H1 (cell line): ENCODE measurements around the gene ABI2. TPM values are rescaled to one million over a fixed set of nuclear protein-coding genes. Genes with fewer than 3 reads are reported as not detected.

Source experiments
- CTCF ChIA-PET: fragments of 300-600 bp; sonication (Branson Sonifier 250); formaldehyde crosslinking; loops from one replicate; lab custom pipeline; 2021; ENCODE audit not compliant: partially characterized antibody; lab: Charles Lee
- POLR2A ChIA-PET: fragments of 300-600 bp; sonication (Branson Sonifier 250); formaldehyde crosslinking; loops from one replicate; lab custom pipeline; 2021; ENCODE audit warnings: inconsistent platforms; ENCODE audit not compliant: partially characterized antibody; lab: Charles Lee
- DNase-seq, 2 experiments: peaks; one replicate each; pipeline versions ENCODE4 v3.0.0 to v3.0.0-alpha.2; 2010 to 2022; ENCODE audit warnings: low spot score in 2 of 2, low read depth in 1 of 2, mixed read lengths in 1 of 2
- FAIRE-seq: peaks from 2 replicates; lab custom pipeline; 2011; peaks lifted over from hg19 to GRCh38; lab: Jason Lieb, UNC
- H2AFZ ChIP-seq: 2 replicates; pipeline ENCODE4 v1.8.1; 2012; ENCODE audit warnings: low read length, inconsistent platforms
- H2AK5ac ChIP-seq: 2 replicates; pipeline ENCODE4 v1.6.1; 2013; ENCODE audit warnings: low read depth, low read length
- H2BK120ac ChIP-seq: replicated peaks from 2 replicates; pipeline ENCODE3; 2013; ENCODE audit warnings: low read depth, low read length, inconsistent platforms
- H2BK12ac ChIP-seq: 2 replicates; pipeline ENCODE4 v1.6.1; 2013; ENCODE audit warnings: low read depth, low read length
- H2BK15ac ChIP-seq: 2 replicates; pipeline ENCODE4 v1.6.1; 2013; ENCODE audit warnings: low read length
- H2BK20ac ChIP-seq: 2 replicates; pipeline ENCODE4 v1.6.1; 2013; ENCODE audit warnings: low read length
- H2BK5ac ChIP-seq: 2 replicates; pipeline ENCODE4 v1.6.1; 2013; ENCODE audit warnings: low read depth, low read length
- H3K14ac ChIP-seq: 2 replicates; pipeline ENCODE4 v1.6.1; 2013; ENCODE audit warnings: inconsistent platforms; ENCODE audit not compliant: insufficient read length
- H3K18ac ChIP-seq: 2 replicates; pipeline ENCODE4 v1.6.1; 2013; ENCODE audit warnings: low read length; ENCODE audit errors: extremely low read depth
- H3K23ac ChIP-seq: 2 replicates; pipeline ENCODE4 v1.6.1; 2013; ENCODE audit warnings: inconsistent platforms; ENCODE audit not compliant: insufficient read length
- H3K23me2 ChIP-seq: 2 replicates; pipeline ENCODE4 v1.6.1; 2013; ENCODE audit warnings: low read depth, low read length
- H3K27ac ChIP-seq: 2 replicates; pipeline ENCODE4 v1.6.1; 2011; ENCODE audit warnings: low read depth, low read length, inconsistent platforms
- H3K27me3 ChIP-seq, 4 experiments: replicated peaks in 1 of 4; 1 replicate in 1 of 4; 2 replicates in 3 of 4; pipeline versions ENCODE4 v1.6.1 to v1.8.1; 2011 to 2013; ENCODE audit warnings: low read length in 3 of 4, mild to moderate bottlenecking in 3 of 4, inconsistent platforms in 2 of 4, mixed read lengths in 2 of 4, moderate library complexity in 1 of 4; ENCODE audit not compliant: control insufficient read depth in 3 of 4, insufficient read depth in 3 of 4; ENCODE audit errors: extremely low read depth in 1 of 4
- H3K36me3 ChIP-seq, 4 experiments: 2 replicates each; pipeline versions ENCODE4 v1.6.1 to v1.8.1; 2011 to 2013; ENCODE audit warnings: mild to moderate bottlenecking in 4 of 4, low read length in 3 of 4, moderate library complexity in 2 of 4, control low read depth in 1 of 4, inconsistent platforms in 1 of 4; ENCODE audit not compliant: insufficient read depth in 4 of 4, control insufficient read depth in 2 of 4
- H3K4ac ChIP-seq: replicated peaks from 2 replicates; pipeline ENCODE3; 2013; ENCODE audit warnings: low read length, low read depth, mixed read lengths, inconsistent platforms; ENCODE audit not compliant: insufficient read length
- H3K4me1 ChIP-seq, 4 experiments: replicated peaks in 1 of 4; 1 replicate in 1 of 4; 2 replicates in 3 of 4; pipeline versions ENCODE4 v1.6.1 to v1.8.1; 2011 to 2013; ENCODE audit warnings: low read length in 3 of 4, inconsistent platforms in 2 of 4, mixed read lengths in 1 of 4; ENCODE audit not compliant: insufficient read depth in 4 of 4, control insufficient read depth in 3 of 4
- H3K4me2 ChIP-seq, 2 experiments: 2 replicates each; pipeline versions ENCODE4 v1.6.1 to v1.8.1; 2011 to 2013; ENCODE audit warnings: low read depth in 2 of 2, low read length in 2 of 2, control low read depth in 1 of 2, inconsistent platforms in 1 of 2, mild to moderate bottlenecking in 1 of 2; ENCODE audit not compliant: insufficient read depth in 1 of 2
- H3K4me3 ChIP-seq, 4 experiments: fragments of 200-600, 300-600 bp in 1 of 4; sonication (generic), shearing (Covaris generic), sonication (Bioruptor Twin) in 1 of 4; 2 replicates each; pipeline versions ENCODE4 v1.5.1 to v1.8.1; 2011 to 2016; ENCODE audit warnings: low read length in 4 of 4, low read depth in 3 of 4, control low read depth in 2 of 4, inconsistent platforms in 2 of 4, mild to moderate bottlenecking in 2 of 4, mixed read lengths in 1 of 4, moderate library complexity in 1 of 4; ENCODE audit not compliant: insufficient read depth in 2 of 4; ENCODE audit errors: extremely low read depth in 1 of 4
- H3K56ac ChIP-seq: replicated peaks from 2 replicates; pipeline ENCODE3; 2013; ENCODE audit warnings: low read depth, mild to moderate bottlenecking, mixed read lengths, low read length, inconsistent platforms; ENCODE audit not compliant: insufficient read length
- H3K79me1 ChIP-seq: 2 replicates; pipeline ENCODE4 v1.6.1; 2013; ENCODE audit warnings: low read depth, low read length, control low read depth
- H3K79me2 ChIP-seq, 2 experiments: 2 replicates each; pipeline versions ENCODE4 v1.6.1 to v1.8.1; 2012 to 2013; ENCODE audit warnings: low read length in 2 of 2, mild to moderate bottlenecking in 2 of 2, inconsistent platforms in 1 of 2; ENCODE audit not compliant: insufficient read depth in 2 of 2, control insufficient read depth in 1 of 2
- H3K9ac ChIP-seq, 4 experiments: replicated peaks in 1 of 4; 1 replicate in 1 of 4; 2 replicates in 3 of 4; pipeline versions ENCODE4 v1.6.1 to v1.8.1; 2011 to 2013; ENCODE audit warnings: low read depth in 3 of 4, low read length in 3 of 4, control low read depth in 2 of 4, mild to moderate bottlenecking in 2 of 4, moderate library complexity in 2 of 4, inconsistent platforms in 1 of 4; ENCODE audit errors: extremely low read depth in 1 of 4
- H3K9me3 ChIP-seq, 2 experiments: 2 replicates each; pipeline versions ENCODE4 v1.6.1 to v1.8.1; 2012 to 2013; ENCODE audit warnings: mild to moderate bottlenecking in 2 of 2, moderate library complexity in 2 of 2, control low read depth in 1 of 2, inconsistent platforms in 1 of 2, low read depth in 1 of 2, low read length in 1 of 2, mixed read lengths in 1 of 2; ENCODE audit not compliant: insufficient read depth in 2 of 2
- H4K20me1 ChIP-seq, 2 experiments: replicated peaks in 1 of 2; 2 replicates each; pipeline versions ENCODE3 to v1.8.1; 2011 to 2013; ENCODE audit warnings: inconsistent platforms in 2 of 2, low read length in 2 of 2, mild to moderate bottlenecking in 1 of 2; ENCODE audit not compliant: insufficient read depth in 2 of 2, control insufficient read depth in 1 of 2
- H4K5ac ChIP-seq: 2 replicates; pipeline ENCODE4 v1.6.1; 2013; ENCODE audit warnings: low read length, low read depth, mixed read lengths, inconsistent platforms; ENCODE audit not compliant: insufficient read length
- H4K8ac ChIP-seq: 2 replicates; pipeline ENCODE4 v1.8.0; 2013; ENCODE audit warnings: mild to moderate bottlenecking, moderate library complexity, low read length, inconsistent platforms; ENCODE audit not compliant: insufficient read depth; ENCODE audit errors: extremely low read depth
- H4K91ac ChIP-seq: replicated peaks from 2 replicates; pipeline ENCODE3; 2013; ENCODE audit warnings: low read length, mixed read lengths, inconsistent platforms; ENCODE audit not compliant: insufficient read length
- GTF2F1 ChIP-seq: IDR thresholded peaks from 2 replicates; pipeline ENCODE4 v1.6.1; 2012; ENCODE audit warnings: low read depth, low read length, improper control_type of control experiment, borderline replicate concordance
- WGBS, 2 experiments: shearing (Covaris generic) in 1 of 2; methylation state at CpG; one replicate each; pipeline versions ENCODE4 v1.1.6 to v1.1.7; 2013 to 2015; ENCODE audit warnings: low lambda C conversion rate in 2 of 2, mixed read lengths in 2 of 2, inconsistent platforms in 1 of 2, low coverage in 1 of 2, missing lambda C conversion rate in 1 of 2; ENCODE audit not compliant: insufficient replicate concordance in 2 of 2, insufficient coverage in 1 of 2, insufficient read length in 1 of 2; ENCODE audit errors: extremely low coverage in 1 of 2, missing lambda C conversion rate in 1 of 2; 5-methylcytosine and 5-hydroxymethylcytosine counted together
- polyA plus RNA-seq, 7 experiments: library from polyadenylated mRNA; depleted of rRNA in 3 of 7; stranded (reverse) in 5 of 7; unstranded in 2 of 7; fragments of >200 nt in 5 of 7; fragments of 200-250 nt in 2 of 7; gene quantifications; 1 replicate in 5 of 7; 2 replicates in 1 of 7; 4 replicates in 1 of 7; pipeline versions ENCODE4 v1.2.1 to v1.2.3, GENCODE V29; 2011 to 2013; ENCODE audit warnings: missing spikeins in 2 of 7, mixed read lengths in 2 of 7
- total RNA-seq: library from RNA; stranded (reverse); fragmentation: NEBNext Ultra II Directional; extraction: Animal tissue kit (Norgen Biotek cat#: 25700); gene quantifications from 2 replicates; pipeline ENCODE4 v1.2.1, GENCODE V29; 2021

The ABI2 gene
- total and polyA plus RNA-seq, 2 of the 8 experiments (the other 6 are each of a cell fraction or from before 2014, with no cell fraction given): 62.3 to 118 TPM

GRCh38 chr2:203379156-203379555, 51.0 kb downstream of the ABI2 start:
- Histone ChIP-seq H3K56ac (no peak overlapping the region), H3K27me3 (no peaks in the 10 kb centered on the region), H3K23ac (no peak overlapping the region), H2AFZ (no peak overlapping the region), H3K9ac (no peak overlapping the region), H3K4ac (no peak overlapping the region), H3K23me2 (no peaks in the 10 kb centered on the region), H2BK20ac (no peak overlapping the region), H3K18ac (no peak overlapping the region), H2BK15ac (no peak overlapping the region), H3K4me2 (no peak overlapping the region), H2BK12ac (no peak overlapping the region), H3K4me1 (no peaks in the 10 kb centered on the region), H4K8ac (no peak overlapping the region), H3K27ac (no peak overlapping the region), H4K20me1 (no peaks in the 10 kb centered on the region), H3K14ac (no peak overlapping the region), H3K79me1 (no peaks in the 10 kb centered on the region), H2AK5ac (no peak overlapping the region), H3K79me2 (peaks cover 0 to 27% of the 10 kb centered on the region in 2 experiments; a peak in 2 of 4 replicates), H3K9me3 (no peaks in the 10 kb centered on the region), H4K5ac (no peak overlapping the region), H2BK120ac (no peak overlapping the region), H3K36me3 (peaks cover 0 to 8% (median 2%) of the 10 kb centered on the region in 4 experiments; a peak in 3 of 8 replicates), H3K4me3 (no peak overlapping the region), H2BK5ac (no peak overlapping the region), H4K91ac (no peak overlapping the region)
- ChIA-PET CTCF (interaction anchor here (1.6 kb wide), 2 partner anchors 9 to 21 kb away, joined by 3 to 4 read pairs; no protein-coding TSS in a partner anchor), POLR2A (interaction anchor here (1.2 kb wide), 1 partner anchor 51 kb away, joined by 4 read pairs; the partner anchor contains the start of gene ABI2)
- TF ChIP-seq GTF2F1: no peak
- WGBS, 2 experiments: 100% methylated on average over 3 of the region's 3 CpGs; no CpG with 5 or more reads in 1 of the 2 experiments
- FAIRE-seq (no peak), DNase-seq (no peak)
